WTC11 (cell line): ENCODE results near the gene SMARCA4. TPM values are rescaled to one million over a fixed set of nuclear protein-coding genes. Genes with fewer than 3 reads are reported as not detected.

ENCODE experiments used
- CBFB ChIP-seq: sonication (generic); formaldehyde crosslinking; IDR thresholded peaks from 2 replicates; pipeline ENCODE4 v1.8.1; 2022; ENCODE audit warnings: mild to moderate bottlenecking, low read depth, missing genetic modification reagents
- CREM ChIP-seq: sonication (generic); formaldehyde crosslinking; IDR thresholded peaks from 2 replicates; pipeline ENCODE4 v1.8.1; 2022; ENCODE audit warnings: mild to moderate bottlenecking, missing genetic modification reagents, moderate library complexity
- E2F4 ChIP-seq: sonication (generic); formaldehyde crosslinking; IDR thresholded peaks from 2 replicates; pipeline ENCODE4 v1.8.1; 2022; ENCODE audit warnings: low read depth, mild to moderate bottlenecking, moderate library complexity, missing genetic modification reagents, borderline replicate concordance
- ETV6 ChIP-seq: sonication (generic); formaldehyde crosslinking; IDR thresholded peaks from 2 replicates; pipeline ENCODE4 v1.8.1; 2022; ENCODE audit warnings: mild to moderate bottlenecking, missing genetic modification reagents
- GTF2I ChIP-seq: fragments of 250-450 bp; sonication (Bioruptor Pico); conservative IDR thresholded peaks from 2 replicates; pipeline ENCODE4 v1.4.0; 2021; ENCODE audit warnings: mild to moderate bottlenecking
- IRF1 ChIP-seq: sonication (generic); formaldehyde crosslinking; IDR thresholded peaks from 2 replicates; pipeline ENCODE4 v1.8.0; 2023; ENCODE audit warnings: missing genetic modification reagents
- KAT7 ChIP-seq: sonication (generic); formaldehyde crosslinking; IDR thresholded peaks from 2 replicates; pipeline ENCODE4 v1.8.1; 2023; ENCODE audit warnings: missing genetic modification reagents, mild to moderate bottlenecking, borderline replicate concordance
- MXD4 ChIP-seq: fragments of 250-450 bp; sonication (Bioruptor Pico); IDR thresholded peaks from 2 replicates; pipeline ENCODE4 v1.8.0; 2021; ENCODE audit warnings: mild to moderate bottlenecking, moderate library complexity, borderline replicate concordance
- MYBL2 ChIP-seq: sonication (generic); formaldehyde crosslinking; IDR thresholded peaks from 2 replicates; pipeline ENCODE4 v1.8.1; 2023; ENCODE audit warnings: mild to moderate bottlenecking, moderate library complexity, missing genetic modification reagents
- NFATC4 ChIP-seq: fragments of 250-450 bp; sonication (Bioruptor Pico); IDR thresholded peaks from 2 replicates; pipeline ENCODE4 v1.9.0; 2021; ENCODE audit warnings: mild to moderate bottlenecking
- NFE2L1 ChIP-seq: sonication (generic); formaldehyde crosslinking; IDR thresholded peaks from 2 replicates; pipeline ENCODE4 v1.8.1; 2023; ENCODE audit warnings: missing genetic modification reagents
- NR3C1 ChIP-seq: sonication (generic); formaldehyde crosslinking; conservative IDR thresholded peaks from 2 replicates; pipeline ENCODE4 v1.8.1; 2023; ENCODE audit warnings: low read depth, mild to moderate bottlenecking, missing genetic modification reagents
- OVOL2 ChIP-seq: fragments of 250-450 bp; sonication (Bioruptor Pico); IDR thresholded peaks from 2 replicates; pipeline ENCODE4 v1.9.0; 2021; ENCODE audit warnings: mild to moderate bottlenecking, borderline replicate concordance
- RELA ChIP-seq: sonication (generic); formaldehyde crosslinking; IDR thresholded peaks from 2 replicates; pipeline ENCODE4 v1.8.1; 2022; ENCODE audit warnings: missing genetic modification reagents, mild to moderate bottlenecking, borderline replicate concordance
- SP1 ChIP-seq: sonication (generic); formaldehyde crosslinking; conservative IDR thresholded peaks from 2 replicates; pipeline ENCODE4 v1.8.1; 2022; ENCODE audit warnings: missing genetic modification reagents
- ZBTB21 ChIP-seq: sonication (generic); formaldehyde crosslinking; IDR thresholded peaks from 2 replicates; pipeline ENCODE4 v1.8.1; 2023; ENCODE audit warnings: mild to moderate bottlenecking, missing genetic modification reagents, borderline replicate concordance
- ZNF232 ChIP-seq: sonication (generic); formaldehyde crosslinking; IDR thresholded peaks from 2 replicates; pipeline ENCODE4 v1.8.0; 2022; ENCODE audit warnings: mild to moderate bottlenecking, missing genetic modification reagents
- ZNF396 ChIP-seq: fragments of 250-450 bp; sonication (Bioruptor Pico); IDR thresholded peaks from 2 replicates; pipeline ENCODE4 v1.8.0; 2021; ENCODE audit warnings: mild to moderate bottlenecking, moderate library complexity, borderline replicate concordance
- ZNF425 ChIP-seq: fragments of 250-450 bp; sonication (Bioruptor Pico); conservative IDR thresholded peaks from 2 replicates; pipeline ENCODE4 v1.9.0; 2021; ENCODE audit warnings: mild to moderate bottlenecking
- total RNA-seq: library from RNA; stranded (reverse); gene quantifications from 3 replicates; pipeline ENCODE4 v1.2.3, GENCODE V29; 2021
- TF ChIP-seq, protein P1 (sequence below): sonication (generic); formaldehyde crosslinking; IDR thresholded peaks from 2 replicates; pipeline ENCODE4 v1.8.1; 2023; ENCODE audit warnings: mild to moderate bottlenecking, missing genetic modification reagents
- TF ChIP-seq, protein P2 (sequence below): fragments of 250-450 bp; sonication (Bioruptor Pico); IDR thresholded peaks from 2 replicates; pipeline ENCODE4 v1.9.0; 2021; ENCODE audit warnings: mild to moderate bottlenecking
- TF ChIP-seq, protein P3 (sequence below): sonication (generic); formaldehyde crosslinking; IDR thresholded peaks from 2 replicates; pipeline ENCODE4 v1.8.0; 2023; ENCODE audit warnings: mild to moderate bottlenecking, missing genetic modification reagents
- TF ChIP-seq, protein P4 (sequence below): sonication (generic); formaldehyde crosslinking; conservative IDR thresholded peaks from 2 replicates; pipeline ENCODE4 v1.8.1; 2023; ENCODE audit warnings: mild to moderate bottlenecking, low read depth, missing genetic modification reagents, moderate library complexity
- TF ChIP-seq, protein P5 (sequence below): fragments of 250-450 bp; sonication (Bioruptor Pico); IDR thresholded peaks from 2 replicates; pipeline ENCODE4 v2.1.2; 2022; ENCODE audit warnings: mild to moderate bottlenecking, moderate library complexity

Gene SMARCA4
- total RNA-seq, 1 experiment from 2014 or later, result 295 TPM

- TF ChIP-seq, protein P1, sequence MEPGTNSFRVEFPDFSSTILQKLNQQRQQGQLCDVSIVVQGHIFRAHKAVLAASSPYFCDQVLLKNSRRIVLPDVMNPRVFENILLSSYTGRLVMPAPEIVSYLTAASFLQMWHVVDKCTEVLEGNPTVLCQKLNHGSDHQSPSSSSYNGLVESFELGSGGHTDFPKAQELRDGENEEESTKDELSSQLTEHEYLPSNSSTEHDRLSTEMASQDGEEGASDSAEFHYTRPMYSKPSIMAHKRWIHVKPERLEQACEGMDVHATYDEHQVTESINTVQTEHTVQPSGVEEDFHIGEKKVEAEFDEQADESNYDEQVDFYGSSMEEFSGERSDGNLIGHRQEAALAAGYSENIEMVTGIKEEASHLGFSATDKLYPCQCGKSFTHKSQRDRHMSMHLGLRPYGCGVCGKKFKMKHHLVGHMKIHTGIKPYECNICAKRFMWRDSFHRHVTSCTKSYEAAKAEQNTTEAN (CRISPR knock-in tag), result peak; percentile 90
- TF ChIP-seq NFE2L1 (peak; percentile 74), ZBTB21 (CRISPR knock-in tag) (peak; percentile 69; the same call in 1 of the 2 replicates), ZNF232 (CRISPR knock-in tag) (no peak; the same call in 1 of the 2 replicates), NR3C1 (CRISPR knock-in tag) (peak; percentile 93; the same call in 1 of the 2 replicates), IRF1 (CRISPR knock-in tag) (peak; percentile 89), GTF2I (no peak), OVOL2 (no peak), SP1 (CRISPR knock-in tag) (peak; percentile 98), NFATC4 (no peak), MYBL2 (peak; percentile 87), CBFB (no peak), ZNF396 (CRISPR knock-in tag) (no peak), RELA (CRISPR knock-in tag) (peak; percentile 93; the same call in 1 of the 2 replicates), MXD4 (no peak; the same call in 1 of the 2 replicates), CREM (CRISPR knock-in tag) (peak; percentile 85), ZNF425 (CRISPR knock-in tag) (no peak), KAT7 (CRISPR knock-in tag) (no peak), ETV6 (peak; percentile 87; the same call in 1 of the 2 replicates), E2F4 (CRISPR knock-in tag) (no peak)
- TF ChIP-seq, protein P2, sequence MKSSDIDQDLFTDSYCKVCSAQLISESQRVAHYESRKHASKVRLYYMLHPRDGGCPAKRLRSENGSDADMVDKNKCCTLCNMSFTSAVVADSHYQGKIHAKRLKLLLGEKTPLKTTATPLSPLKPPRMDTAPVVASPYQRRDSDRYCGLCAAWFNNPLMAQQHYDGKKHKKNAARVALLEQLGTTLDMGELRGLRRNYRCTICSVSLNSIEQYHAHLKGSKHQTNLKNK (CRISPR knock-in tag), result no peak
- TF ChIP-seq, protein P3, sequence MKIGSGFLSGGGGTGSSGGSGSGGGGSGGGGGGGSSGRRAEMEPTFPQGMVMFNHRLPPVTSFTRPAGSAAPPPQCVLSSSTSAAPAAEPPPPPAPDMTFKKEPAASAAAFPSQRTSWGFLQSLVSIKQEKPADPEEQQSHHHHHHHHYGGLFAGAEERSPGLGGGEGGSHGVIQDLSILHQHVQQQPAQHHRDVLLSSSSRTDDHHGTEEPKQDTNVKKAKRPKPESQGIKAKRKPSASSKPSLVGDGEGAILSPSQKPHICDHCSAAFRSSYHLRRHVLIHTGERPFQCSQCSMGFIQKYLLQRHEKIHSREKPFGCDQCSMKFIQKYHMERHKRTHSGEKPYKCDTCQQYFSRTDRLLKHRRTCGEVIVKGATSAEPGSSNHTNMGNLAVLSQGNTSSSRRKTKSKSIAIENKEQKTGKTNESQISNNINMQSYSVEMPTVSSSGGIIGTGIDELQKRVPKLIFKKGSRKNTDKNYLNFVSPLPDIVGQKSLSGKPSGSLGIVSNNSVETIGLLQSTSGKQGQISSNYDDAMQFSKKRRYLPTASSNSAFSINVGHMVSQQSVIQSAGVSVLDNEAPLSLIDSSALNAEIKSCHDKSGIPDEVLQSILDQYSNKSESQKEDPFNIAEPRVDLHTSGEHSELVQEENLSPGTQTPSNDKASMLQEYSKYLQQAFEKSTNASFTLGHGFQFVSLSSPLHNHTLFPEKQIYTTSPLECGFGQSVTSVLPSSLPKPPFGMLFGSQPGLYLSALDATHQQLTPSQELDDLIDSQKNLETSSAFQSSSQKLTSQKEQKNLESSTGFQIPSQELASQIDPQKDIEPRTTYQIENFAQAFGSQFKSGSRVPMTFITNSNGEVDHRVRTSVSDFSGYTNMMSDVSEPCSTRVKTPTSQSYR (CRISPR knock-in tag), result no peak; the same call in 1 of the 2 replicates
- TF ChIP-seq, protein P4, sequence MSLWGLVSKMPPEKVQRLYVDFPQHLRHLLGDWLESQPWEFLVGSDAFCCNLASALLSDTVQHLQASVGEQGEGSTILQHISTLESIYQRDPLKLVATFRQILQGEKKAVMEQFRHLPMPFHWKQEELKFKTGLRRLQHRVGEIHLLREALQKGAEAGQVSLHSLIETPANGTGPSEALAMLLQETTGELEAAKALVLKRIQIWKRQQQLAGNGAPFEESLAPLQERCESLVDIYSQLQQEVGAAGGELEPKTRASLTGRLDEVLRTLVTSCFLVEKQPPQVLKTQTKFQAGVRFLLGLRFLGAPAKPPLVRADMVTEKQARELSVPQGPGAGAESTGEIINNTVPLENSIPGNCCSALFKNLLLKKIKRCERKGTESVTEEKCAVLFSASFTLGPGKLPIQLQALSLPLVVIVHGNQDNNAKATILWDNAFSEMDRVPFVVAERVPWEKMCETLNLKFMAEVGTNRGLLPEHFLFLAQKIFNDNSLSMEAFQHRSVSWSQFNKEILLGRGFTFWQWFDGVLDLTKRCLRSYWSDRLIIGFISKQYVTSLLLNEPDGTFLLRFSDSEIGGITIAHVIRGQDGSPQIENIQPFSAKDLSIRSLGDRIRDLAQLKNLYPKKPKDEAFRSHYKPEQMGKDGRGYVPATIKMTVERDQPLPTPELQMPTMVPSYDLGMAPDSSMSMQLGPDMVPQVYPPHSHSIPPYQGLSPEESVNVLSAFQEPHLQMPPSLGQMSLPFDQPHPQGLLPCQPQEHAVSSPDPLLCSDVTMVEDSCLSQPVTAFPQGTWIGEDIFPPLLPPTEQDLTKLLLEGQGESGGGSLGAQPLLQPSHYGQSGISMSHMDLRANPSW (CRISPR knock-in tag), result 0 out of 2 replicates have a peak, but pooled peaks have one; percentile 95
- TF ChIP-seq, protein P5, sequence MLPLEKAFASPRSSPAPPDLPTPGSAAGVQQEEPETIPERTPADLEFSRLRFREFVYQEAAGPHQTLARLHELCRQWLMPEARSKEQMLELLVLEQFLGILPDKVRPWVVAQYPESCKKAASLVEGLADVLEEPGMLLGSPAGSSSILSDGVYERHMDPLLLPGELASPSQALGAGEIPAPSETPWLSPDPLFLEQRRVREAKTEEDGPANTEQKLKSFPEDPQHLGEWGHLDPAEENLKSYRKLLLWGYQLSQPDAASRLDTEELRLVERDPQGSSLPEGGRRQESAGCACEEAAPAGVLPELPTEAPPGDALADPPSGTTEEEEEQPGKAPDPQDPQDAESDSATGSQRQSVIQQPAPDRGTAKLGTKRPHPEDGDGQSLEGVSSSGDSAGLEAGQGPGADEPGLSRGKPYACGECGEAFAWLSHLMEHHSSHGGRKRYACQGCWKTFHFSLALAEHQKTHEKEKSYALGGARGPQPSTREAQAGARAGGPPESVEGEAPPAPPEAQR, result peak; percentile 73; the same call in 1 of the 2 replicates
Measured at GRCh38 chr19:10960314-10961072, at the start of gene SMARCA4 (continued).
